ENCODE results near the gene ACOXL.

The ACOXL gene

GRCh38 chr2:110827511-110827910, 95.1 kb downstream of the ACOXL start (continued):
- TF ChIP-seq ZNF280C (tag by site-specific recombination; IDR thresholded peaks at IDR 0.05) (no peak), ZBTB21 (tag by site-specific recombination; IDR thresholded peaks at IDR 0.05) (no peak), ZNF660 (tag by site-specific recombination; IDR thresholded peaks at IDR 0.05) (no peak), ZNF639 (tag by site-specific recombination; IDR thresholded peaks at IDR 0.05) (no peak), ZNF169 (tag by site-specific recombination; IDR thresholded peaks at IDR 0.05) (no peak), ZNF335 (tag by site-specific recombination; conservative IDR thresholded peaks at IDR 0.05) (no peak), HOXD13 (CRISPR knock-in tag; IDR thresholded peaks at IDR 0.05; ENCODE audit: borderline replicate concordance) (no peak)

- POLR2A ChIA-PET = interaction anchor here (0.7 kb wide), 1 partner anchor 96 kb away, joined by 3 read pairs; no protein-coding TSS in a partner anchor
- Histone ChIP-seq H3K4me1 (ENCODE audit: control insufficient read depth, insufficient read depth, low read length) (no peaks in the 10 kb centered on the region), H3K9me3 (ENCODE audit: control insufficient read depth, insufficient read depth, low read depth, low read length) (no peaks in the 10 kb centered on the region; the same call in 1 of the 2 replicates), H3K27ac (ENCODE audit: extremely low read depth, low read depth, low read length) (no peak overlapping the region), H3K36me3 (ENCODE audit: control insufficient read depth in 2 of 2, insufficient read depth in 1 of 2, low read length in 2 of 2) (no peaks in the 10 kb centered on the region), H3K4me3 (ENCODE audit: low read depth, low read length) (no peak overlapping the region)
- CTCF ChIA-PET = interaction anchor here (0.7 to 1.3 kb wide), 2 partner anchors 16 to 358 kb away, joined by 3 to 5 read pairs; no protein-coding TSS in a partner anchor
- TF ChIP-seq ZNF585B (tag by site-specific recombination; IDR thresholded peaks at IDR 0.05) (no peak), SP2 (tag by site-specific recombination; IDR thresholded peaks at IDR 0.05) (no peak), ZNF138 (tag by site-specific recombination; IDR thresholded peaks at IDR 0.05; ENCODE audit: borderline replicate concordance) (no peak), ZNF292 (tag by site-specific recombination; IDR thresholded peaks at IDR 0.05; ENCODE audit: borderline replicate concordance, low read depth) (no peak)
Observed at GRCh38 chr2:110828330-110828729, 96.0 kb downstream of the ACOXL start.

- ChIA-PET POLR2A (interaction anchor here (1.0 kb wide), 1 partner anchor 69 kb away, joined by 3 read pairs; no protein-coding TSS in a partner anchor), CTCF (interaction anchor here (0.8 to 1.6 kb wide), 3 partner anchors 9 to 24 kb away, joined by 3 read pairs; no protein-coding TSS in a partner anchor)
- Histone ChIP-seq H3K9me3 (ENCODE audit: control insufficient read depth, insufficient read depth, low read depth, low read length) (no peaks in the 10 kb centered on the region; the same call in 1 of the 2 replicates), H3K4me3 (ENCODE audit: low read depth, low read length) (no peak overlapping the region), H3K27ac (ENCODE audit: extremely low read depth, low read depth, low read length) (no peak overlapping the region), H3K4me1 (ENCODE audit: control insufficient read depth, insufficient read depth, low read length) (no peaks in the 10 kb centered on the region), H3K36me3 (ENCODE audit: control insufficient read depth in 2 of 2, insufficient read depth in 1 of 2, low read length in 2 of 2) (no peaks in the 10 kb centered on the region)
- no peak for TF ChIP-seq HOXA7 (CRISPR knock-in tag; IDR thresholded peaks at IDR 0.05; ENCODE audit: borderline replicate concordance)
Observed at GRCh38 chr2:110829413-110830146, 97.2 kb downstream of the ACOXL start.

GRCh38 chr2:110832740-110833139, 100.4 kb downstream of the ACOXL start:
- Histone ChIP-seq H3K4me3 (ENCODE audit: low read depth, low read length) (no peak overlapping the region), H3K27ac (ENCODE audit: extremely low read depth, low read depth, low read length) (no peak overlapping the region), H3K9me3 (ENCODE audit: control insufficient read depth, insufficient read depth, low read depth, low read length) (no peaks in the 10 kb centered on the region), H3K4me1 (ENCODE audit: control insufficient read depth, insufficient read depth, low read length) (no peaks in the 10 kb centered on the region), H3K36me3 (ENCODE audit: control insufficient read depth in 2 of 2, insufficient read depth in 1 of 2, low read length in 2 of 2) (no peaks in the 10 kb centered on the region)
- CTCF ChIA-PET = interaction anchor here (0.7 to 1.2 kb wide), 5 partner anchors 9 to 34 kb away, joined by 3 to 4 read pairs (median 4); no protein-coding TSS in a partner anchor
- TF ChIP-seq INSM2 (tag by site-specific recombination; IDR thresholded peaks at IDR 0.05) (no peak), ZFP41 (tag by site-specific recombination; IDR thresholded peaks at IDR 0.05; ENCODE audit: borderline replicate concordance) (no peak), KLF7 (tag by site-specific recombination; IDR thresholded peaks at IDR 0.05; ENCODE audit: borderline replicate concordance) (no peak), ZNF623 (tag by site-specific recombination; IDR thresholded peaks at IDR 0.05) (no peak), ZNF843 (tag by site-specific recombination; IDR thresholded peaks at IDR 0.05) (no peak)
- POLR2A ChIA-PET = no interaction called here

Data from HEK293 (cell line).